Mucosa of descending colon (tissue), 3 donors: ENCODE data around the gene PPARA. TPM values are rescaled to one million over a fixed set of nuclear protein-coding genes. Genes with fewer than 3 reads are reported as not detected.

ENCODE experiments used
- ATAC-seq: fragments of 200-7000 bp; cut with Tn5 transposase; one replicate; pipeline ENCODE4 v1.9.1; 2020; ENCODE audit warnings: mild to moderate bottlenecking, moderate library complexity
- DNase-seq, 3 donors: peaks; one replicate each; pipeline ENCODE4 v3.0.0-alpha.2; 2020
- H3K36me3 ChIP-seq: fragments of 200-600 bp; one replicate; pipeline ENCODE4 v1.8.0; 2021; ENCODE audit warnings: low read depth, mild to moderate bottlenecking
- H3K4me1 ChIP-seq: fragments of 200-600 bp; one replicate; pipeline ENCODE4 v1.8.0; 2021; ENCODE audit warnings: low read depth, mild to moderate bottlenecking
- H3K4me3 ChIP-seq: fragments of 200-600 bp; one replicate; pipeline ENCODE4 v1.8.0; 2021; ENCODE audit warnings: mild to moderate bottlenecking
- H3K9me3 ChIP-seq: fragments of 200-600 bp; one replicate; pipeline ENCODE4 v1.8.0; 2021; ENCODE audit warnings: mild to moderate bottlenecking
- CTCF ChIP-seq: fragments of 200-600 bp; IDR thresholded peaks from one replicate; pipeline ENCODE4 v1.8.0; 2022; ENCODE audit warnings: antibody characterized with exemption, mild to moderate bottlenecking
- intact Hi-C, 2 donors: fragments of 100-400 bp; cut with DNase I in 1 of 2; cut with micrococcal nuclease in 1 of 2; formaldehyde crosslinking; loops; one replicate each; pipeline versions ENCODE4 v1.11.0 to v1.11.1; 2022; cut with DNase I, micrococcal nuclease
- total RNA-seq, 3 donors: library from RNA; stranded (reverse); fragmentation: NEBNext Ultra II Directional in 2 of 3; extraction: Animal tissue kit (Norgen Biotek cat#: 25700) in 2 of 3; gene quantifications; one replicate each; pipeline versions ENCODE4 v1.2.1 to v1.2.4, GENCODE V29; 2021 to 2023
- donor health status: DM: no; HTN: no; CAD: no; lungs with moderate emphysema.
- donor health status: DM: no; HTN: no; CAD: no.
- donor health status: DM: no; HTN: yes; CAD: no.

Gene PPARA
- total RNA-seq, 3 donors from 2014 or later: 57.9 to 81.4 (median 58.5) TPM

- ATAC-seq: peak; percentile 81
- no peak overlapping the region for H3K4me3 ChIP-seq
These were observed 137.8 kb downstream of the PPARA start for GRCh38 chr22:46287873-46288751.

GRCh38 chr22:46288846-46289243 lies 138.5 kb downstream of the PPARA start:
- Histone ChIP-seq H3K9me3 (no peaks in the 10 kb centered on the region), H3K36me3 (peaks cover 9% of the 10 kb centered on the region)
- DNase-seq: no peak

More at GRCh38 chr22:46287873-46288751, 137.8 kb downstream of the PPARA start:
- intact Hi-C loops: no loop called here
- DNase-seq: peak; percentile 44 to 86 (median 62)
- no peak for TF ChIP-seq CTCF
- Histone ChIP-seq H3K9me3 (no peaks in the 10 kb centered on the region), H3K36me3 (peaks cover 9% of the 10 kb centered on the region), H3K4me1 (peaks cover 3% of the 10 kb centered on the region)

DNA sequence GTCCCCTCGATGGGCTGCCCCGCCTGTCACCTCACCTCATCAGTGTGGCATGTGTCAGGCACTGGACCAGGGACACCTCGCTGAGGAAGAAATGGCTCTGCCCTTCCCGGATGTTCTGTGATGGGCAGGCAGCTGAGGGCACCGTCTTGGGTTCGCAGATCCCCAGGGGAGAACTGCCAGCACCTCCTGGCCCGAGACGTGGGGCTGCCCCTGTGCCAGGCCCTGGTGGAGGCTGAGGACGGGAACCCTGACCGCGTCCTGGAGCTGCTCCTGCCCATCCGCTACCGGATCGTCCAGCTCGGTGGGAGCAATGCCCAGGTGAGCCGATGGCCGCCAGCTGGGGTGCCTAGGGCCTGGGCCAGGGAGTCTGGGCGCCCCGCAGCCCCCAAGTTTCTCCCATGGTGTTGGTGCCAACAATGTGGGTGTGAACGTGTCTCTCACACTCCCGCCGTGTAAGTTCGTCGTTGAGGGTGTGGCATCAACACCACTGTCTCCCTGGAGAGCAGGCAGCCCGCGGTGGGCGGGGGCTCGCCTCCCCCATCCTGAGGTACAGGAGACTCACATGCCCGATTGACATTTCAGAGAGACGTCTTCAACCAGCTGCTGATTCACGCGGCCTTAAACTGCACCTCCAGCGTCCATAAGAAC lies 139.0 kb downstream of the PPARA start:
- TF ChIP-seq CTCF: no peak
- intact Hi-C loops: no loop called here
- Histone ChIP-seq H3K36me3 (peaks cover 9% of the 10 kb centered on the region), H3K9me3 (no peaks in the 10 kb centered on the region), H3K4me3 (no peak overlapping the region), H3K4me1 (peaks cover 3% of the 10 kb centered on the region)
- no peak for ATAC-seq
- DNase-seq: no peak

More at GRCh38 chr22:46288846-46289243, 138.5 kb downstream of the PPARA start:
- H3K4me1 ChIP-seq: peaks cover 3% of the 10 kb centered on the region
- intact Hi-C loops: no loop called here
- H3K4me3 ChIP-seq: no peak overlapping the region
- ATAC-seq: no peak
- TF ChIP-seq CTCF: no peak

GRCh38 chr22:46290121-46290842 lies 140.0 kb downstream of the PPARA start:
- Histone ChIP-seq H3K36me3 (peaks cover 9% of the 10 kb centered on the region), H3K4me1 (peaks cover 3% of the 10 kb centered on the region), H3K4me3 (no peak overlapping the region), H3K9me3 (no peaks in the 10 kb centered on the region)
- no peak for DNase-seq
- intact Hi-C loops: loop anchor here in 1 of 2 donors (10.0 kb wide), 1 partner anchor 295 kb away; no protein-coding TSS in a partner anchor
- ATAC-seq: no peak
- TF ChIP-seq CTCF: no peak
